Activated CD4-positive, alpha-beta T cell treated with anti-CD3 and anti-CD28 coated beads, Interleukin-2, amount 10 ng/mL, durations not matched to agents 7 days and 5 days (primary cell): ENCODE data around the gene TC2N. TPM values are rescaled to one million over a fixed set of nuclear protein-coding genes. Genes with fewer than 3 reads are reported as not detected.

Experiments
- CTCF ChIA-PET: fragments of 350-600 bp; sonication (Branson Sonifier 250); formaldehyde crosslinking; loops from one replicate; lab custom pipeline; 2021; ENCODE audit warnings: antibody characterized with exemption; lab: Charles Lee
- POLR2A ChIA-PET: fragments of 350-600 bp; sonication (Branson Sonifier 250); formaldehyde crosslinking; loops from one replicate; lab custom pipeline; 2021; ENCODE audit warnings: antibody characterized with exemption; lab: Charles Lee
- DNase-seq: peaks from one replicate; pipeline ENCODE4 v3.0.0-alpha.2; 2020
- H3K27ac Mint-ChIP-seq: one replicate; pipeline ENCODE4 v1.8.0; 2021; ENCODE audit warnings: mild to moderate bottlenecking, moderate library complexity, mixed read lengths
- H3K27me3 Mint-ChIP-seq: one replicate; pipeline ENCODE4 v1.8.0; 2021; ENCODE audit warnings: mixed read lengths
- H3K36me3 Mint-ChIP-seq: one replicate; pipeline ENCODE4 v1.8.0; 2021; ENCODE audit warnings: low read depth, mixed read lengths
- H3K4me1 Mint-ChIP-seq: one replicate; pipeline ENCODE4 v1.8.0; 2021; ENCODE audit warnings: mixed read lengths
- H3K4me3 Mint-ChIP-seq: one replicate; pipeline ENCODE4 v1.8.0; 2021; ENCODE audit warnings: mild to moderate bottlenecking, moderate library complexity, mixed read lengths
- H3K9me3 Mint-ChIP-seq: one replicate; pipeline ENCODE4 v1.8.0; 2021; ENCODE audit warnings: mixed read lengths
- total RNA-seq, 2 experiments: library from RNA; stranded (reverse); gene quantifications; one replicate each; pipeline ENCODE4 v1.2.3, GENCODE V29; 2021

Gene TC2N
- total RNA-seq, 2 experiments from 2014 or later, result 196 to 216 TPM

DNA sequence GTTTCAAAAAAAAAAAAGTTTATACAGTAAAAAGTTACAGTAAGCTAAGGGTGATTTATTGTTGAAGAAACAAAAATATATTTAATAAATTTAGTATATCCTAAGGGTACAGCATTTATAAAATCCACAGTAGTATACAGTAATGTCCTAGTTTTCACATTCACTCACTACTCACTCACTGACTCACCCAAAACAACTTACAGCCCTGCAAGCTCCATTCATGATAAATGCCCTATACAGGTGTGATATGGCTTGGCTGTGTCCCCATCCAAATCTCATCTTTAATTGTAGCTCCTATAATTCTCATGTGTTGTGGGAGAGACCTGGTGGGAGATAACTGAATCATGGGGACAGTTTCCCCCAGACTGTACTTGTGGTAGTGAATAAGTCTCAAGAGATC, 61.7 kb downstream of the TC2N start:
- Mint-ChIP-seq H3K27me3 (no peaks in the 10 kb centered on the region), H3K36me3 (peaks cover 73% of the 10 kb centered on the region), H3K4me1 (no peaks in the 10 kb centered on the region), H3K9me3 (peaks cover 41% of the 10 kb centered on the region), H3K27ac (no peak overlapping the region), H3K4me3 (no peak overlapping the region)
- ChIA-PET POLR2A (no interaction called here), CTCF (interaction anchor here (0.7 to 1.3 kb wide), 4 partner anchors 10 to 54 kb away, joined by 3 to 5 read pairs (median 4); no protein-coding TSS in a partner anchor)
- DNase-seq, result no peak

- no peaks in the 10 kb centered on the region for H3K27me3 Mint-ChIP-seq
- H3K9me3 Mint-ChIP-seq, result peaks cover 8% of the 10 kb centered on the region
- no peak overlapping the region for H3K4me3 Mint-ChIP-seq
- DNase-seq, result no peak
- peaks cover 9% of the 10 kb centered on the region for H3K4me1 Mint-ChIP-seq
- ChIA-PET CTCF (interaction anchor here (0.5 to 1.6 kb wide), 2 partner anchors 16 to 41 kb away, joined by 3 to 4 read pairs; no protein-coding TSS in a partner anchor), POLR2A (no interaction called here)
- H3K36me3 Mint-ChIP-seq, result peaks cover 49% of the 10 kb centered on the region
- no peak overlapping the region for H3K27ac Mint-ChIP-seq
Measured at GRCh38 chr14:91801358-91801757, 66.0 kb downstream of the TC2N start.

GRCh38 chr14:91796617-91797347, 70.6 kb downstream of the TC2N start:
- POLR2A ChIA-PET, result no interaction called here
- H3K4me3 Mint-ChIP-seq, result no peak overlapping the region
- H3K27ac Mint-ChIP-seq, result no peak overlapping the region
- peaks cover 24% of the 10 kb centered on the region for H3K4me1 Mint-ChIP-seq
- CTCF ChIA-PET, result interaction anchor here (1.0 kb wide), 1 partner anchor 8 kb away, joined by 3 read pairs; no protein-coding TSS in a partner anchor
- no peak for DNase-seq
- no peaks in the 10 kb centered on the region for H3K27me3 Mint-ChIP-seq
- no peaks in the 10 kb centered on the region for H3K9me3 Mint-ChIP-seq
- H3K36me3 Mint-ChIP-seq, result peaks cover 60% of the 10 kb centered on the region

- POLR2A ChIA-PET, result no interaction called here
- peak overlapping the region; percentile 47 for H3K27ac Mint-ChIP-seq
- no peaks in the 10 kb centered on the region for H3K9me3 Mint-ChIP-seq
- CTCF ChIA-PET, result interaction anchor here (0.6 to 1.2 kb wide), 3 partner anchors 11 to 152 kb away, joined by 3 to 5 read pairs (median 4); no protein-coding TSS in a partner anchor
- no peak for DNase-seq
- peaks cover 24% of the 10 kb centered on the region for H3K4me1 Mint-ChIP-seq
- H3K4me3 Mint-ChIP-seq, result no peak overlapping the region
- no peaks in the 10 kb centered on the region for H3K27me3 Mint-ChIP-seq
- H3K36me3 Mint-ChIP-seq, result peaks cover 66% of the 10 kb centered on the region
Measured at GRCh38 chr14:91793704-91794103, 73.6 kb downstream of the TC2N start.

GRCh38 chr14:91786188-91786587, 81.1 kb downstream of the TC2N start:
- no peaks in the 10 kb centered on the region for H3K27me3 Mint-ChIP-seq
- H3K4me3 Mint-ChIP-seq, result no peak overlapping the region
- no peaks in the 10 kb centered on the region for H3K4me1 Mint-ChIP-seq
- no peak overlapping the region for H3K27ac Mint-ChIP-seq
- H3K9me3 Mint-ChIP-seq, result no peaks in the 10 kb centered on the region
- DNase-seq, result no peak
- ChIA-PET POLR2A (no interaction called here), CTCF (interaction anchor here (1.0 to 1.5 kb wide), 2 partner anchors 12 to 16 kb away, joined by 4 read pairs; no protein-coding TSS in a partner anchor)
- peaks cover 60% of the 10 kb centered on the region for H3K36me3 Mint-ChIP-seq

DNA sequence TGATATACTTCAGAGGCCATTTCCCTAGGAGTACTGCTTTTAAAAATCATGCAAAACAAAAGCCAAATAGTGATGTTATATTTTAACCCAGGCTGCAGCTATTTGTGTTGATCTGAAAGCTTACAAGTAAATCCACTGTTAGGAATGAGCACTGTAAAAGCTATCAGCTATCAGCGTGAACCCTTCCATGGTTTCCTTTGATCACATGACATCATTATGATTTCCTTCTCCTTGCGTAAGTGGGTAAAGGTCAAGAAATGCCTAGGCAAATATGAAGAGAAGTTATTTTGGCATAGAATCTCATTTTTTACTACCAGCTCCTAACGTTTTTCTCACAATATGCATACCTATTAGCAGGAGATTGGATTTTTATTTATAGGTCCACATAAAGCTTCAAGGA, 86.9 kb downstream of the TC2N start:
- H3K4me3 Mint-ChIP-seq, result no peak overlapping the region
- no peak for DNase-seq
- H3K27ac Mint-ChIP-seq, result no peak overlapping the region
- H3K4me1 Mint-ChIP-seq, result no peaks in the 10 kb centered on the region
- H3K27me3 Mint-ChIP-seq, result no peaks in the 10 kb centered on the region
- peaks cover 61% of the 10 kb centered on the region for H3K36me3 Mint-ChIP-seq
- no peaks in the 10 kb centered on the region for H3K9me3 Mint-ChIP-seq
- ChIA-PET POLR2A (no interaction called here), CTCF (no interaction called here)

GRCh38 chr14:91778217-91778616, 89.1 kb downstream of the TC2N start:
- CTCF ChIA-PET, result no interaction called here
- no peak for DNase-seq
- no peak overlapping the region for H3K4me3 Mint-ChIP-seq
- H3K27ac Mint-ChIP-seq, result no peak overlapping the region
- POLR2A ChIA-PET, result no interaction called here
- peaks cover 61% of the 10 kb centered on the region for H3K36me3 Mint-ChIP-seq
- H3K27me3 Mint-ChIP-seq, result no peaks in the 10 kb centered on the region
- no peaks in the 10 kb centered on the region for H3K9me3 Mint-ChIP-seq
- peaks cover 15% of the 10 kb centered on the region for H3K4me1 Mint-ChIP-seq

DNA sequence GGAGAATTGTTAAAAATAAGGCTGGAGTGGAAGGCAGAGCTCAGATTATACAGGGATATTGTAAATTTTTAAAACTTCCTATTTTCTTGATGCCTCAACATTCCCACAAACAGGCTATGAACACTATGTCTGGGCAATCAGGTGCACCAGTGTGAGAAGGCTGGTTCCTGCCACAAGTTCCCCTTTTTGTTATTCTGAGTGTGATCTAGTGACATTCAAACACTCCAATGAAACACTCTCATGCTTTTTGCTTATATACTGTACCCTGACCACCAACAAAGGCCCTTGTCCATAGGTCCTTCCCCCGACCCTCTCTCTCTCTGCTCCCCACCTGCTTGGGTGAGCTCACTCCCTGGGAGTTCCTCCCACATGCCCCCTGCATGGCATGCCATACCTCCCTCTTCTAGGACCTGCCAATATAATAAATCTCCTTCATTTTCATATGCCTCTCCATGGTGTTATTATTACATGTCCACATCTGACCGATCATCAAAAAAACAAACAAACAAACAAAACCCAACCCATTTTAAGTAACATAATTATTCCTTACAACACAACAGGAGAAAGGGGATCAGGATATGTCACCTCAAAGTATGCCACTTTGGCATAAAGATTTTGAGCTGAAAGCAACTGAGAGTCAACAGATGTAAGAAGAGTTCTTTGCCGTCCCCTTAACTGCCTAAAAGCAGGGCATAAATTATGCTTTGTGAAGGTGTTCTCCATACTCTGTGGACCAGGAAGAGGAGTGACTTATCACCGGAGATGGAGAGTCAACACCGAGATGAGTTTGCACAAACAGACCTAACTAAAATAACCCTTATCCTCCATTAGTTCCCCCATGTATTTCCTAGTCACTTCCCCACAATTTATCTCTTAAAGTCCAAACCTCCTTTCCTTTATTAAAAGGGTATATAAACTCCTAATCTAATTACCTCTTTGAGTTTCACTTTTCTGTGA, 92.9 kb downstream of the TC2N start:
- no peak for DNase-seq
- Mint-ChIP-seq H3K9me3 (no peaks in the 10 kb centered on the region), H3K4me3 (no peak overlapping the region), H3K27ac (peak overlapping the region; percentile 3), H3K27me3 (no peaks in the 10 kb centered on the region), H3K36me3 (peaks cover 53% of the 10 kb centered on the region), H3K4me1 (peaks cover 15% of the 10 kb centered on the region)
- ChIA-PET CTCF (interaction anchor here (1.1 kb wide), 2 partner anchors 11 to 17 kb away, joined by 3 to 4 read pairs; no protein-coding TSS in a partner anchor), POLR2A (no interaction called here)

GRCh38 chr14:91770185-91770584, 97.2 kb downstream of the TC2N start:
- peaks cover 36% of the 10 kb centered on the region for H3K36me3 Mint-ChIP-seq
- CTCF ChIA-PET, result interaction anchor here (1.1 kb wide), 1 partner anchor 12 kb away, joined by 3 read pairs; no protein-coding TSS in a partner anchor
- peaks cover 1% of the 10 kb centered on the region for H3K9me3 Mint-ChIP-seq
- no peak overlapping the region for H3K27ac Mint-ChIP-seq
- no peak for DNase-seq
- H3K27me3 Mint-ChIP-seq, result no peaks in the 10 kb centered on the region
- POLR2A ChIA-PET, result no interaction called here
- H3K4me3 Mint-ChIP-seq, result no peak overlapping the region
- peaks cover 13% of the 10 kb centered on the region for H3K4me1 Mint-ChIP-seq

DNA sequence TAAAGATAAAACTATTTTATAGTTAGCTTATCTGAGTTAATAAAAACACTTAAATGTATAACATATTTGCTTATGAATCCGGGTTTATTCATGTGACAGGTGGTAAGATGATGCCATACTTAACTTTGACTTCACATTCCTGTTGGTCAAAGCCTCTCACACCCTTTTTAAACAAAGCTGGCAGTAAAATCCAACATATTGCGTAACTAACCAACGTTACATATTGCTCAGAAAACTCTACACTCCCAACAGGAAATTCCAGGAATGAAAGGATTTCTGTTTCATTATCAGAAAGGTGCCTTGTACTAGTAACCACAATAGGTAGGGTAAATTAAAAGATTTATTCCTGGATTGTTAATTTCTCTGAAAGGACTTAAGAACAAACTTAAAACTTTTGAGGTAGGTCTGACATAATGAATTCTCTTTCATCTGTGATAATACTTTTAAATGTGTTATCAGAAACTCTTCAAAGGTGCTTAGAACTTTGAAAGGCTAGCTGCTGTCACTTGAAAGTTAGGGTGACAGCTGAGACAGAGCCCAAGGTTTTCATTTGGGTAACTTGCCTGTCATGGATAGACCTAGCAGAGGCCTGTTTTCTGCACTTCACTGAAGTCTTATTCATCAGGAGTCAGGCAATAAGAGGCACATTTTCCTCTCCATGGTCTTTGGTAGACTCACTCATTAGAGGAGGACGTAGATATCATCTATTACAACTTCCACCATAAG, 111.6 kb downstream of the TC2N start:
- peaks cover 38% of the 10 kb centered on the region for H3K36me3 Mint-ChIP-seq

GRCh38 chr14:91754819-91755218, 112.5 kb downstream of the TC2N start:
- no peak for DNase-seq
- Mint-ChIP-seq H3K9me3 (peaks cover 5% of the 10 kb centered on the region), H3K27me3 (no peaks in the 10 kb centered on the region), H3K4me3 (no peak overlapping the region), H3K4me1 (no peaks in the 10 kb centered on the region), H3K27ac (no peak overlapping the region), H3K36me3 (peaks cover 30% of the 10 kb centered on the region)
- ChIA-PET CTCF (no interaction called here), POLR2A (interaction anchor here (0.7 kb wide), 1 partner anchor 48 kb away, joined by 3 read pairs; no protein-coding TSS in a partner anchor)

More for the DNA sequence above, 111.6 kb downstream of the TC2N start:
- no peak overlapping the region for H3K27ac Mint-ChIP-seq
- peaks cover 11% of the 10 kb centered on the region for H3K9me3 Mint-ChIP-seq
- no peaks in the 10 kb centered on the region for H3K4me1 Mint-ChIP-seq
- no peak overlapping the region for H3K4me3 Mint-ChIP-seq
- no peaks in the 10 kb centered on the region for H3K27me3 Mint-ChIP-seq
- DNase-seq, result no peak
- CTCF ChIA-PET, result no interaction called here
- POLR2A ChIA-PET, result no interaction called here

DNA sequence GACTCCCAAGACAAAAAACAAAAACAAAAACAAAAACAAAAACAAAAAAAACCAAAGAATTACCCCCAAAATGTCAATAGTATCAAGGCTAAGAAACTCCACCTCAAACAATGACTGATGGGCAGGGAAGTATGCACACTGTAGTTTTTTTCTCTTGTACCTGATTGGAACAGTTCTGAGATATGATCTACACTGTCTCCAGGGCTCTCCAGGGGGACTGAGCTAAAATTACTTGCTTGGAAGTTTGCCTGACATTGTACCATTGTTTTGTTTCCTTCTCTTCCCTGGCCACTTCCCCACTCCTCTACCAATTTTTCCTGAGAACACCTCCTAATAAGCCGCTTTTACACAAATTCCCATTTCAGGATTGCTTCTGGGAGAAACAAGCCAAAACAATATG, 113.2 kb downstream of the TC2N start:
- no peak overlapping the region for H3K27ac Mint-ChIP-seq
- ChIA-PET POLR2A (interaction anchor here (0.7 kb wide), 1 partner anchor 47 kb away, joined by 3 read pairs; no protein-coding TSS in a partner anchor), CTCF (interaction anchor here (1.1 kb wide), 1 partner anchor 10 kb away, joined by 3 read pairs; no protein-coding TSS in a partner anchor)
- H3K4me1 Mint-ChIP-seq, result no peaks in the 10 kb centered on the region
- peaks cover 24% of the 10 kb centered on the region for H3K36me3 Mint-ChIP-seq
- H3K4me3 Mint-ChIP-seq, result no peak overlapping the region
- peaks cover 5% of the 10 kb centered on the region for H3K9me3 Mint-ChIP-seq
- H3K27me3 Mint-ChIP-seq, result no peaks in the 10 kb centered on the region
- no peak for DNase-seq
